ENCODE measurements around the gene DNAJA3.

The DNAJA3 gene

DNA sequence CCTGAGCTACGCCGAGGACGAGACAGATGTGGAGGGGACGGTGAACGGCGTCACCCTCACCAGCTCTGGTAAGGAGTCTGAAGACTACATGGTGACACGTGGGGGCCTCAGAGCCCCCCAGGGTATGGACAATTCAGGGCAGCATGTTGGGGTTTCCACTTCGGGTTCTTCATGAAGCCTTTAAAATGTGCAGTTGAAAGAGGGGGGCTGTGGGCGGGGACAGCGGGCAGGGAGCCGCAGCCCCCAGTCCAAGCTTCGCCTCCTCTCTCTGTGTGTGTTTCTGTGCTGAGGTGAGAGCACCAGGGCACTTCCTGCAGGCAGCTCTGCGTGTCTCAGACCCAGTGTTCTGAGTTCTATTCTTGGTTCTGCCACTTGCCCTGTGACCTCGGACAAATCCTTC lies 24.8 kb downstream of the DNAJA3 start:
- Histone ChIP-seq H3K4me3 (ENCODE audit: low read depth, low read length) (no peak overlapping the region), H3K4me1 (no peaks in the 10 kb centered on the region), H3K27me3 (no peaks in the 10 kb centered on the region), H3K36me3 (peaks cover 77% of the 10 kb centered on the region), H3K9me3 (no peaks in the 10 kb centered on the region)
- TF ChIP-seq, protein P1, sequence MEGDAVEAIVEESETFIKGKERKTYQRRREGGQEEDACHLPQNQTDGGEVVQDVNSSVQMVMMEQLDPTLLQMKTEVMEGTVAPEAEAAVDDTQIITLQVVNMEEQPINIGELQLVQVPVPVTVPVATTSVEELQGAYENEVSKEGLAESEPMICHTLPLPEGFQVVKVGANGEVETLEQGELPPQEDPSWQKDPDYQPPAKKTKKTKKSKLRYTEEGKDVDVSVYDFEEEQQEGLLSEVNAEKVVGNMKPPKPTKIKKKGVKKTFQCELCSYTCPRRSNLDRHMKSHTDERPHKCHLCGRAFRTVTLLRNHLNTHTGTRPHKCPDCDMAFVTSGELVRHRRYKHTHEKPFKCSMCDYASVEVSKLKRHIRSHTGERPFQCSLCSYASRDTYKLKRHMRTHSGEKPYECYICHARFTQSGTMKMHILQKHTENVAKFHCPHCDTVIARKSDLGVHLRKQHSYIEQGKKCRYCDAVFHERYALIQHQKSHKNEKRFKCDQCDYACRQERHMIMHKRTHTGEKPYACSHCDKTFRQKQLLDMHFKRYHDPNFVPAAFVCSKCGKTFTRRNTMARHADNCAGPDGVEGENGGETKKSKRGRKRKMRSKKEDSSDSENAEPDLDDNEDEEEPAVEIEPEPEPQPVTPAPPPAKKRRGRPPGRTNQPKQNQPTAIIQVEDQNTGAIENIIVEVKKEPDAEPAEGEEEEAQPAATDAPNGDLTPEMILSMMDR (IDR thresholded peaks at IDR 0.05; ENCODE audit: low read depth, low read length) = no peak
- DNase-seq = no peak

DNA sequence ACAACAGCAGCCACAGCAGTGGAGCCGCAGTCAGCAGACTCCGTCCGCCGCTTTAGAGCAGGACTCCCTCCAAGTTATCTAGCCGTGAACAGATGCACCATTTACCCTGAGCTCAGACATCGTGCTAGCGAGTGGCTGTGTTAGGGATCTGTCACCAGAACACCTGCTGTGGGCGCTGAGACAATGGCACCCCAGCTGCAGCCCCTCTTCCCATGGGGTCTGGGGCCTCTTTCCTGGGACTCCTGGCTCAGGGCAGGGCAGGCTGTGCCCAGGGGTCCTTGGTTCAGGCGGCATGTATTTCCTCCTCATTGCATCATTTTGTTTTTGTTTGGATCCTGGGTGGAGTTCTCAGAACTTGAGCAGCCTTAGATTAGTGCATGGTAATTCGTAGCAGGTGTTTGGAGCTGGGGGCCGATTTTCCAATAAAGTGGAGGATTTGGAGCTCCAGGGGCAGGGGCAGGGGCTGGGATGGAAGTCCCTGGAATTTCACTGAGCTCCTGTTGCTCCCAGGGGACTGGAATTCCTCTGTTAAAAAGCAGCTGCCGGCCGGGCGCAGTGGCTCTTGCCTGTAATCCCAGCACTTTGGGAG lies 25.4 kb downstream of the DNAJA3 start:
- TF ChIP-seq, protein P1 (IDR thresholded peaks at IDR 0.05; ENCODE audit: low read depth, low read length) = no peak
- H3K27me3 ChIP-seq = no peaks in the 10 kb centered on the region
- peaks cover 80% of the 10 kb centered on the region for H3K36me3 ChIP-seq
- no peaks in the 10 kb centered on the region for H3K4me1 ChIP-seq
- H3K9me3 ChIP-seq = no peaks in the 10 kb centered on the region
- no peak overlapping the region for H3K4me3 ChIP-seq (ENCODE audit: low read depth, low read length)
- no peak for DNase-seq

DNA sequence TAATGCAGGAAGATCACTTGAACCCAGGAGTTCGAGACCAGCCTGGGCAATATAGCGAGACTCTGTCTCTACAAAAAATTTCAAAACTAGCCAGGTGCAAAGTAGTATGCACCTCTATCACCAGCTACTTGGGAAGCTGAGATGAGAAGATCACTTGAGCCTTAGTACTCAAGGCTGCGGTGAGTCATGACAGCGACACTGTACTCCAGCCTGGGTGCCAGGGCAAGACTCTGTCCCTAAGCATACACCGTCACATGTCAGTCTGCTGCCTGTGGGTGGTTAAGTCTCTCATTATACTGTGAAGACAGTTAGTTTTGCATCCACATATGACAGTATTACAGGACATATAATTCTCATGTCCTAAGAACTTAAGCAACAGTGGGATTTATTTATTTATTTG lies 27.0 kb downstream of the DNAJA3 start:
- no peaks in the 10 kb centered on the region for H3K4me1 ChIP-seq
- no peaks in the 10 kb centered on the region for H3K27me3 ChIP-seq
- TF ChIP-seq, protein P1 (IDR thresholded peaks at IDR 0.05; ENCODE audit: low read depth, low read length) = no peak
- H3K36me3 ChIP-seq = peaks cover 82% of the 10 kb centered on the region
- no peak overlapping the region for H3K4me3 ChIP-seq (ENCODE audit: low read depth, low read length)
- no peaks in the 10 kb centered on the region for H3K9me3 ChIP-seq
- DNase-seq = no peak

DNA sequence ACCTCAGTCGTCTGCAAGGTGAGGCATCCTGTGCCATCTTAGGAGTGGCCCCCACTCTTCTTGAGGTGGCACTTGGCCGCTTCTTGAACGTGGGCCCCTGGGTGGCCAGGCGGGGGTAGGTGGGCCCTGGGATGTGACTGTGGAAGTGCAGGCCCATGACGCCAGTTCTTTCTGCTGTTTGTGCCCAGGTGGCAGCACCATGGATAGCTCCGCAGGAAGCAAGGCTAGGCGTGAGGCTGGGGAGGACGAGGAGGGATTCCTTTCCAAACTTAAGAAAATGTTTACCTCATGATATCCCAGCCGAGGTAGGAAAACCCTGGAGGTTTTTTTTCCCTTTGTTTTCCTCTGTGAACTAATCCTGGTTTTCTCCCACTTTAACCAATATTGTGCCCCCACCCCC lies 29.0 kb downstream of the DNAJA3 start:
- TF ChIP-seq, protein P1 (IDR thresholded peaks at IDR 0.05; ENCODE audit: low read depth, low read length) = no peak
- no peak for DNase-seq
- H3K27me3 ChIP-seq = no peaks in the 10 kb centered on the region
- no peak overlapping the region for H3K4me3 ChIP-seq (ENCODE audit: low read depth, low read length)
- H3K4me1 ChIP-seq = no peaks in the 10 kb centered on the region
- no peaks in the 10 kb centered on the region for H3K9me3 ChIP-seq
- peaks cover 80% of the 10 kb centered on the region for H3K36me3 ChIP-seq

DNA sequence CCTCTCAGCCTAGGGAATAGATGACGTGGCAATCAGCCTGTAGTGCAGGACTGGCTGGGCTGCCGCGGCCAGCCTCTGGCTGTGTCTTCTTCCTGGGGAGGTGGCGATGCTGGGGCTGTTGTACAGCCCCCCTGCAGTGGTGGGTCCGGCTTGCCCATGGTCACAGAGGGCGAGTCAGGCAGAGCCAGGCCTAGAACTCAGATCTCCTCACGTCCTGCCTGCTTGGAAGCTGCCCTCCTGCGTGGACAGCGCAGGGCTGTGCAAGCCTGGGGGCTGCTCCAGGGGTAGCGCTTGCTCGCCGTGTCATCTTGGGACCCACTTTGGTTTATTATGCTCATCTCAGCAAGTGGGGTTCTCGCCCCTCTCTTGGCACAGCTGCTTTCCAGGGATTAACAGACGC lies 29.4 kb downstream of the DNAJA3 start:
- H3K27me3 ChIP-seq = no peaks in the 10 kb centered on the region
- DNase-seq = no peak
- no peaks in the 10 kb centered on the region for H3K4me1 ChIP-seq
- peaks cover 80% of the 10 kb centered on the region for H3K36me3 ChIP-seq
- TF ChIP-seq, protein P1 (IDR thresholded peaks at IDR 0.05; ENCODE audit: low read depth, low read length) = no peak
- H3K4me3 ChIP-seq (ENCODE audit: low read depth, low read length) = no peak overlapping the region
- no peaks in the 10 kb centered on the region for H3K9me3 ChIP-seq

DNA sequence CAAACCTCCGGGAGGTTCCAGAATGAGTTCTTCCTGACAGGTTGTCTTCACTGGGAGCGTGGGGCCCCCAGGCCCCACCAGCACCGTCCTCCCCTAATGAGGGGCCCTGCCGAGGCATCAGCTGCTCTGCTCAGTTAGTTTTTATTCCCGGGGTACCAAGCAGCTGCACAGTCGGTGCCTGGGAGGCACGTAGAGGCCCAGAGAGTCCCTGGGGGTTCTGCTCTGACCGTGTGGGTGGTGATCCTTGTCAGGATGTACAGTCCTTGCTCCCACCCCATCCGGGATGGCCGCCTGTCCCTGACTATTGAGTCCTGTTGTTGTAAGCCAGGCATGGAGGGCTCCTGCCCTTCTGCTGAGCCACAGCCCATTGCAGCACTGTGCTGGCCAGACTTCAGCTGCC lies 30.3 kb downstream of the DNAJA3 start:
- no peaks in the 10 kb centered on the region for H3K9me3 ChIP-seq
- no peak for DNase-seq
- H3K36me3 ChIP-seq = peaks cover 73% of the 10 kb centered on the region
- TF ChIP-seq, protein P1 (IDR thresholded peaks at IDR 0.05; ENCODE audit: low read depth, low read length) = no peak
- H3K27me3 ChIP-seq = no peaks in the 10 kb centered on the region
- H3K4me1 ChIP-seq = no peaks in the 10 kb centered on the region
- H3K4me3 ChIP-seq (ENCODE audit: low read depth, low read length) = no peak overlapping the region

All from BE2C (cell line).